Hepatic stellate cell (primary cell): ENCODE data around the gene SNAPC1.

Experiments used
- DNase-seq: peaks from one replicate; pipeline ENCODE4 v3.0.0; 2011; ENCODE audit warnings: low spot score

Gene SNAPC1

GRCh38 chr14:61812347-61813095, 50.3 kb downstream of the SNAPC1 start, which contains the start of gene SYT16:
Gene SYT16 (plus strand): TSS chr14:61812703.
- peak; percentile 13 for DNase-seq

DNA sequence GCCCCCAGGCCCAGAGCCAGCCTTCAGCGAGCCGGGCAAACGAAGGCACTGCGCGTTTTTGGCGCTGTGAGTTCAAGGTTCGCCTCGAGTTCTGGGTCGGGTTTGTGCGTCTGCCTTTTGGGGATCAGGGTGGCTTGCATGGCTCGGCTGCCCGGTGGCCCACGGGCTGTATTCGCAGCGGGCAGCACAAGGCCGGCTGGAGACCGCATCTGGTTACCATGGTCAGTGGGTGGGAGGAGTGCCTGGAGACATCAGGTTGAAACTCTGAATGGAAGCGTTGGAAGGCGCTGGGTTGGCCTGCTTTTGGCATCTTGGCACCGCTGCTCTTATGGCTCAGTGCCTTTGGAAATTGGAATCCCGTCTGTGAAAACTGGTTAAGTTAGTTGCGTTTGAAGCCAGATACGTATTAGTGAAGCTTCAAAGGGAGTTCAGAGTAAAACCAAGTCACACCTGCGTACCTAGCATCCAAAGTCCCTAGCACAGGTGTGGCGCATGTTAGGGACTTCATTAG, 50.9 kb downstream of the SNAPC1 start:
- DNase-seq, result no peak

- no peak for DNase-seq
Measured at GRCh38 chr14:61822458-61822857, 60.2 kb downstream of the SNAPC1 start.

- no peak for DNase-seq
Measured at GRCh38 chr14:61832783-61833182, 70.6 kb downstream of the SNAPC1 start.

DNA sequence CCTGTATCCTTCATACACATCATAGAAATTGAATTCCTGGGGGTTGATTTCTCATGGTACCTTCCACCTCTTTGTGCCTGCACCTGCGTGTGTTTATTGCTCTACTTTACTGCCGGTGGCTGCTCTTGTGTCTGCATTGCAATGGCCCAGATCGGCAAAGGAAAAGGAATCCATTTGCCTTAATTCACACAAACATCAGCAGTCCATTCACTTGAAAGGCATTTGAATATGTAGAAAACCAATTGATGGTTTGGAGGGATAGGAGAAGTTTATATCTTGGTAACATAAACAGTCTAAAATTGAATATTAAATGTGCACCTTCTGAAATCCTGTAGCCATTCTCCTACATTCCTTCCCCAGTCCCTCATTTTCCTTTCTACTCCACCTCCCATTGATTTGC, 74.0 kb downstream of the SNAPC1 start:
- DNase-seq, result no peak

- no peak for DNase-seq
Measured at GRCh38 chr14:61836807-61837206, 74.6 kb downstream of the SNAPC1 start.

- peak; percentile 48 for DNase-seq
Measured at GRCh38 chr14:61837336-61838229, 75.4 kb downstream of the SNAPC1 start.

DNA sequence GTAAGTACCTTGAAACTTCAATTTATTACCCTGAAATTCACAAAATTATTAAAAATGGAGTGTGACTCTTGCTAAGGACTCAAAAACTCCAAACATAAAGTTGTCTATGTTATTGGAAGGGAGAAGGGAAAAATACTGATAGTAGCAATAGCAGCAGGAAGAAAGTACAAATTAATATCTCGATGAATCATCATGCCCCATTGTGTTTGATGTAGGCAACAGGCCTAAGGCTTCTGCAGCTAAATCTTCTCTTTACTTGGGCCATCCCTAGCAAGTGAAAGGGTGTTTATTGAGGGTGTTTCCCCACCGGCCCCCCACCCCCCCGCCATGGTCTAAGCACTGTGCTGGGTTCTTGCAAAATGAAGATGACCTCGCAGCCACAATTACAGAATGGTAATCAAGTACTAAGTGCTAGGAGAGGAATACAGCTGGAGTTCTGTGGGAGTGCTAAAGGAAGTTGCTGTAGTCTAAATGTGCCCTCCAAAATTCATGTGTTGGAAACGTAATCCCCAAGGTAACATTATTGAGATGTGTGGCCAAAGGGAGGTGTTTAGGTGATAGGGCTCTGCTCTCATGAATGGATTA, 76.5 kb downstream of the SNAPC1 start:
- DNase-seq, result no peak

DNA sequence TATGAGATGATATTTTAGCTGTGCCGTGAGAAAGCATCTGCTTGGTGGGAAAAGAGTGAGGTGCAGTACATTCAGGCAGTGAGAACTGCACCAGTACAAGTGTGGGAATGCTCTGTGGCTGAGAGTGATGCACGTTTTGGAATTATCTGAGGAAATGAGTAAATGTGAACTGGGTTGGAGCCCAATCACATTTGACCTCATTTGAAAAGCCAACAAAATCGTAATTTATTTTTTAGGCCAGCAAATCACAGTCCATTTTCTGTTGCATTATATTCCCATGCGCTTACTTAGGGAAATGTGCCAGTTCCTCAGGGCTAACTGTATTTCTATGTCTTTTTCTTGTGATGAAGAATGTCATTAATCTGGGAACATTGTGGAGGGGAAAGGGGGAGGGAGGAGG, 77.3 kb downstream of the SNAPC1 start:
- DNase-seq, result no peak

GRCh38 chr14:61841145-61841544, 78.9 kb downstream of the SNAPC1 start:
- no peak for DNase-seq
